Eye (tissue), 1 donor: ENCODE results near the gene HDDC3.
"Not testable (repeated sequence)": the region's sequence is repeated elsewhere in the genome, so short reads cannot be mapped to it uniquely, and the experiment has no call there.

Experiments used
- DNase-seq: peaks from one replicate; pipeline ENCODE4 v3.0.0-alpha.2; 2015

Gene HDDC3

GRCh38 chr15:90929246-90930019 lies 2.9 kb downstream of the HDDC3 start:
- no peak for DNase-seq

GRCh38 chr15:90928106-90928505 lies 4.2 kb downstream of the HDDC3 start:
- DNase-seq = not testable (repeated sequence)

DNA sequence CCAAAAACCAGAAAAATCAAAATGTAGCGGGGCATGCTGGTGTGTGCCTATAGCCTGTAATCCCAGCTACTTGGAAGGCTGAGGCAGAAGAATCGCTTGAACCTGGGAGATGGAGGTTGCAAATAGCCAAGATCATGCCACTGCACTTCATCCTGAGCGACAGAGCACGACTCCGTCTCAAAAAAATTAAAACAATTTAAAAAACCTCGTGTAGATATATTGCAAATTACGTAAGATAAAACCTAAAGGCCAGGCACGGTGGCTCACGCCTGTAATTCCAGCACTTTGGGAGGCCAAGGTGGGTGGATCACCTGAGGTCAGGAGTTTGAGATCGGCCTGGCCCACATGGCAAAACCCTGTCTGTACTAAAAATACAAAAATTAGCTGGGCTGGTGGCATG lies 5.6 kb downstream of the HDDC3 start:
- DNase-seq = not testable (repeated sequence)

GRCh38 chr15:90924375-90924774 lies 8.0 kb downstream of the HDDC3 start:
- DNase-seq = no peak

DNA sequence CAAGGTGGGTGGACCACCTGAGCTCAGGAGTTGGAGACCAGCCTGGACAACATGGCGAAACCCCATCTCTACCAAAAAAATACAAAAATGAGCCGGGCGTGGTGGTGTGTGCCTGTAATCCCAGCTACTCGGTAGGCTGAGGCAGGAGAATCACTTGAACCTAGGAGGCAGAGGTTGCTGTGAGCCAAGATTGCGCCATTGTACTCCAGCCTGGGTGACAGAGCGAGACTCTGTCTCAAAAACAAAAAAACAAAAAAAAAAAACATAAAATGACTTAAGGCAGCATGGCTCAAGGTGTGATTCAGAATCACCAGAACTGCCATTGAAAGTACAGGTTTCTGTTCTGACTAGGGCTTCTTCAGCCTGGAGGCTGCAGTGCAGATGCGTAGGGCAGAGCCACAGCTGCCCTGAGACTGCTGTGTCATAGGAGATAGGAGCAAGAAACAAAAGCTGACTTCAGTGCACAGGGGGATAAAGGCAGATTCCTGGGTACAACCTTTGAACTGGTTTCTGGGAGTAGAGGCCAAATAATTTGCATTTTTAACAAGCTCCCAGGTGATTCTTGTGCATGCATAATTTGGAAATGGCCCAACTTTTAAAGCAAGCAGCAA lies 9.5 kb downstream of the HDDC3 start:
- DNase-seq = not testable (repeated sequence)

- no peak for DNase-seq
These were observed 10.5 kb downstream of the HDDC3 start for GRCh38 chr15:90921887-90922286.

DNA sequence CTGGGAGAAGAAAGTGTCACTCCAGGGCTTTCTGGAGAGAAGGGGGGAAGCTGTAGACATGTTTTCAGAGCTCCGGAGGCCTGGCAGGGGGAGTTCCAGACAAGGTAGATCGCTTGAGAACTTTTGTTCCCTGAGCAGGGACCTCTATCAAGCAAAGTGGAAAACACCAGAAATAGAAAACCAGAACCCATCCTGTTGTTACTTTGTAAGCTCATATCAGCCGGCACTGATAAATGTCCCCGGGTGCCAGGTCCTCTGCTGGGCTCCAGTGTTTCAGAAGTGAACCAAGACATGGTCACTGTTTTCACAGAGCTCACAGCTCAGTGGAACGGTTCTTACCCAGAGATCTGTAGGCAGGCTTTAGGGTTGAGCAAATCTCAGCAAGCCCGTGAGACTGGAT lies 13.5 kb downstream of the HDDC3 start:
- no peak for DNase-seq

DNA sequence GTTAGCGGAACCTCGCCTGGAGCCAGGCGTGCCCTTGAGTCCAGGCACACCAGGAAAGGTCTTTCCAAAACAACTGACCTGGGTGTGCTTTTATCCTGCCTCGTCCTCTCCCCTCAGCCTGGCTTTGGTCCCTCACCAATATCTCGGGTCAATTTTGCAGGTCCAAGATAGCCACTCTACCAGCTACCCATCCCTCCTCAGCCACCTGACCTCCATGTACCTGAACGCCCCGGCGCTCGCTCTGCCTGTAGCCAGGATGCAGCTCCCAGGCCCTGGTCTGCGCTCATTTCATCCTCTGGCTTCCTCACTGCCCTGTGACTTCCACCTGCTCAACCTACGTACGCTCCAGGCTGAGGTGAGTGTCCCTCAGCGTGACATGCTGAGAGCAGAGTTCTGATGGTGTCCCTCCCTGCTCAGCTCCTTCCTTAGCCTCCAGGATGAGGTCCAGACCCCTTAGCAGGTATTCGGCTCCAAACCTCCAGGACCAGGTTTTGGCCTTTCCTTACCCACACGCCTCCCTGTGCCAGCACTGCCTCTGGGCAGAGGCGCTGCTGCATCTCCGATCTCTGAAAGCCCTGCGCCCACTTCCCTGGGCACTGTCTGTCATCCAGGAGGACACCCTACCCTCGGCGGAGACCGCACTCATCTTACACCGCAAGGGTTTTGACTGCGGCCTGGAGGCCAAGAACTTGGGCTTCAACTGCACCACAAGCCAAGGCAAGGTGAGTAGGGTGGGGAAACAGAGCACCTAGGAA lies 14.1 kb downstream of the HDDC3 start:
- DNase-seq = no peak

- DNase-seq = no peak
These were observed 14.8 kb downstream of the HDDC3 start for GRCh38 chr15:90917569-90917968.

- DNase-seq = no peak
These were observed 15.9 kb downstream of the HDDC3 start for GRCh38 chr15:90916461-90916860.

GRCh38 chr15:90915808-90916440 lies 16.4 kb downstream of the HDDC3 start:
- peak; percentile 40 for DNase-seq

DNA sequence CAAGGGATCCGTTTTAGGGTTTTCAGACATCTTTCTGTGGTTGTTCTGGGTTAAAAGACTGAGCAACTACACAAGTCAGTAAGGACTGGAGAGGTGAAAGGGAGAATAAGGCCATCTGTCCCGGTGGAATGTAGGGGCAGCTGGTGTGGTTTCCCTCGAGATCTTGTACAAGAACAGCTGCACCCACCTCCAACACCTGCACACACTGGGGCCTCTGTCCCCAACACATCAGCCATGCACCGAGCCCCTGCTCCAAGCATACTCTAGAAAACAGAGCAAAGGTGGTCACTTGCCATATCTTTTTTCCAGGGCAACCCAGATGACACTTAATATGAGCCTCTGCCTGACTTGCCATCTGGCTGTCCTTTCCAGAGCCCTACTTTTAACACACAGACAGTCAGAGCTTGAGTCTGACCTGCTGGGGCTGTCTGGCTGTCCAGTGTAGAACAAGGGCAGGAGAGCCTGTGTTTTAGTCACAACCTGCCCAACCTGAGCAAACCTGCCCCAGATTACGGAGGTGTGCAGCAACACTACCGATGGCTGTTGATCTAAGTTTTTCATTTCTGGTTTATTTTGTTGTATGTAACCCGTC lies 17.0 kb downstream of the HDDC3 start:
- DNase-seq = no peak

GRCh38 chr15:90914305-90915080 lies 17.9 kb downstream of the HDDC3 start:
- no peak for DNase-seq

DNA sequence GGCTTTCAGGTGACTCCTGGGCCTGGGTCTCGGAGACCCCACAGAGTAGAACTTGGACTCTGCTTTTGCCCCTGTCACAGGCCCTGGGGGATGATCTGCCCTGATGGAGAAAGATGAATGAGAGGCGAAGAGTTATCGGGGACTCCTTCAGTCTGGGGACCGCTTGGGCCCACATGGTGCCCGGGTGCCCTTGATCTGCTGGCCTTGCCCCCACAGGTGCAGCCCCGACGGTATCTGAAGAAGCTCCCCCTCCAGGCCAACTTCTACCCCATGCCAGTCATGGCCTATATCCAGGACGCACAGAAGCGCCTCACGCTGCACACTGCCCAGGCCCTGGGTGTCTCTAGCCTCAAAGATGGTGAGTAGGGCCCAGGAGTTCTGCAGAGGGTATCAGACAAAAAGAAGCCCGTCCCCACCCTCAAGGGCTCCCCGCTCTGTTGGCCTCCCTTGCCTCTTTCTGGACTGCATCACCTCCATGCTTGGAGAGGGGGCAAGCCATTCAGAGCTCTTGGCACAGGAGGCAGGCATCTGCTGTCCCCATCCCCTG lies 18.9 kb downstream of the HDDC3 start:
- no peak for DNase-seq

GRCh38 chr15:90912770-90913075 lies 19.6 kb downstream of the HDDC3 start:
- DNase-seq = no peak

DNA sequence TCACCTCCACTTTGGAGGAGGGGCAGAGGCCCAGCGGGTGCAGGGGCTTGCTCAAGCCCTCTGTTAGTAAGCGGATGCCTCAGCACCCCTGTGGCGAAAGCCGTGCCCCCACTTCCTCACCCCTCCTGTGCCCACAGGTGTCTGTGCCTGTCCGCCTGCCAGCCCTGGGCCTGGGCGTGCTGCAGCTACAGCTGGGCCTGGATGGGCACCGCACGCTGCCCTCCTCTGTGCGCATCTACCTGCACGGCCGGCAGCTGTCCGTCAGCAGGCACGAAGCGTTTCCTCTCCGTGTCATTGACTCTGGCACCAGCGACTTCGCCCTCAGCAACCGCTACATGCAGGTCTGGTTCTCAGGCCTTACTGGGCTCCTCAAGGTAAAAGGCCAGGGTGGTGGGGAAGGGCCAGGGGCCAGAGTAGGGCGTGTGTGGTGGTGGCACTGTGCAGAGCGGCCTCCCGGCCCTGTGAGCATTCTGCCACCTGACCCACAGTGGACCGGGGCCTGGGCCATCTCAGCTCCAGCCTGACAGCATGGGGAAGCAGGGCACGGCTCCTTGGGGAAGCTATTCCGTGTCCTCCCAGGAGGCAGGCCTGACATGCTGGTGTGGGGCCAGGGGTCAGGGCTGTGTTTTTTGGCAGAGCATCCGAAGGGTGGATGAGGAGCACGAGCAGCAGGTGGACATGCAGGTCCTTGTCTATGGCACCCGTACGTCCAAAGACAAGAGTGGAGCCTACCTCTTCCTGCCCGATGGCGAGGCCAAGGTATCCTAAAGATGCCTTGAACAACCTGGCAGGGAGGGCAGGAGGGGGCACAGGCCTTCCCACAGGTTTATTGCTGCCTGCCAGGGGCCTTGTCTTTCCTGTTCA lies 20.2 kb downstream of the HDDC3 start:
- no peak for DNase-seq

- no peak for DNase-seq
These were observed 21.1 kb downstream of the HDDC3 start for GRCh38 chr15:90911302-90911623.

- no peak for DNase-seq
These were observed 21.7 kb downstream of the HDDC3 start for GRCh38 chr15:90910441-90911301.

DNA sequence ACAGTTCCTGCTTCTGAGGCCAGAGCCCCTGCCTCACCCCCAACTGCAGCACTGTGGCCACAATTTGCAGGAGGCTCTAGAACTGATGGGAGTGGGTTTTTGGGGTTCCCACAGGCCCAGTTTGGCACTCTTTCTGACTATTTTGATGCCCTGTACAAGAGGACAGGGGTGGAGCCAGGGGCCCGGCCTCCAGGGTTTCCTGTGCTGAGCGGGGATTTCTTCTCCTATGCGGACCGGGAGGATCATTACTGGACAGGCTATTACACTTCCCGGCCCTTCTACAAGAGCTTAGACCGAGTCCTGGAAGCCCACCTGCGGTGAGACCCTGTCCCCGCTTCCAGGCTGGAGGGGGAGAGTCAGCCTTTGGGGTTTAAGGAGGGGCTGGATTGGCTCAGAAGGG lies 22.4 kb downstream of the HDDC3 start:
- DNase-seq = no peak

GRCh38 chr15:90909449-90909848 lies 22.9 kb downstream of the HDDC3 start:
- not testable (repeated sequence) for DNase-seq
